HG02852 (cell line): Measurements from ENCODE around the gene RXFP4.

Experiments
- ATAC-seq: cut with Tn5 transposase; IDR thresholded peaks from one replicate; pipeline ENCODE4 v1.9.1; 2021; ENCODE audit warnings: mild to moderate bottlenecking, moderate library complexity; ENCODE audit not compliant: unreplicated experiment

RXFP4 gene

DNA sequence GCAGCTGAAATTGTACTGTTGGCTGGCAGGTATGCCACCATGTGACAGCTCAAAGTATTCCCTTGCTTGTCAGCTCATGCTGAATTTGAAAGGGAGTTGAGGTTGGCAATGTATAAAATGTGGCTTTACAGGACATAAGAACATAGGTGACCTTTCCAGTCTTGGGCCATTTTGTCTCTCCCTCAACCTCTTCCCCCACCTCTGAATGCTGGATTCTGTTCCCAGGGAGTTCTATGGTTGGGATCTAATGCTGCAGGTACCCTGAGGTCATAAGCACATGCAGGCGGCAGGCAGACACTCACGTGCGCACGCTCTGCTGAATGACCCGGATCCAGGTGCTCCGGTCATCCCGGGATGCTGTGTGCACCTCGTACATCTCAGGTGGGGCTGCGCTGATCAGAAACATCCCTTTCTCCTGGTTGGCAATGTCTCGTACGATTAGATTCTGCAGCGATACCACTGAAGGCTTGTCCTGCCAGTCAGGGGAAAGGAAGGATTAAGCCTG is 16.0 kb downstream of the RXFP4 start:
- ATAC-seq: no peak

DNA sequence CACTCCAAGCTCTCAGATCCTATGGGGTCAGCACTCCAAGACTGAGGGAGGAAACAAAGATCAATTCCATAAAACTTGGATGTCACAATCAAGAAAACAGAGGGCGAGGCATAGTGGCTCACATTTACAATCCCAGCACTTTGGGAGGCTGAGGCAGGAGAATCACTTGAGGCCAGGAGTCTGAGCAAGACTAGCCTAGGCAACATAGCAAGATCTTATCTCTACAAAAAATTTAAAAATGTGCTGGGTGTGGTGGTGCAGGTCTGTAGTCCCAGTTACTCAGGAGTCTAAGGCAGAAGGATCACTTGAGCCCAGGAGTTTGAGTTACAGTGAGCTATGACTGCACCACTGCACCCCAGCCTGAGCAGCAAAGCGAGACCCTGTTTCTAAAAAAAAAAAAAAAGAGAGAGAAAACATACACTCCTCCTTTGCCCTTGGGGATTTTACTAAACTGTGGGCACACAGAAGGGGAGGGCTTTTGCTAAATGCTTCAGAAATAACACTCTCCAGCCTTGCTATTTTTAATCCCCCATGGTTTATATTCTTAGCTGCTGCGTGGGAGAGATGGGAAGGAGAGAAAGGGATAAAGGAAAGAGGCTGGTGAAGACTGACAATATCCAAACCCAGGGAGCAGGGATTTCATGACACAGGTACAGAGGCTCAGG is 18.8 kb downstream of the RXFP4 start:
- ATAC-seq: no peak

DNA sequence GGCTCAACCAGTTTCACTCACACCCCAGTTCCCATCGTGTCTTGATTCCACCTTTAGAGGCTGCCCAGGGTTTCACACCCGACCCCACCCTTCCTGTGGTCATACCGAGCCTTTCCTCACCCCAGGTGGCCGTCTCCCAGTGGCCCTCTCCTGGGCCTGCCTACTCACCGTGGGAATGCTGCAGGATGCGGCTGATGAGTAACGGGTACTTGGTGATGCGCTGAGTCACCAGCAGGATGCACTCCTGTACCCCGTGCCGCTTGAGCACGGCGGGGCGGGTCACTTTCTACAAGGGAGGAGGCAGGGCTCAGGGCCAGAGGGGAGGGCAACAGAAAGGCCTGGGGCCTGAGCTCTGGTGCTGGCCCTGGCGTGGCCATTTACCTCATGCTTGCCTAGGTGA is 20.5 kb downstream of the RXFP4 start:
- ATAC-seq: no peak

DNA sequence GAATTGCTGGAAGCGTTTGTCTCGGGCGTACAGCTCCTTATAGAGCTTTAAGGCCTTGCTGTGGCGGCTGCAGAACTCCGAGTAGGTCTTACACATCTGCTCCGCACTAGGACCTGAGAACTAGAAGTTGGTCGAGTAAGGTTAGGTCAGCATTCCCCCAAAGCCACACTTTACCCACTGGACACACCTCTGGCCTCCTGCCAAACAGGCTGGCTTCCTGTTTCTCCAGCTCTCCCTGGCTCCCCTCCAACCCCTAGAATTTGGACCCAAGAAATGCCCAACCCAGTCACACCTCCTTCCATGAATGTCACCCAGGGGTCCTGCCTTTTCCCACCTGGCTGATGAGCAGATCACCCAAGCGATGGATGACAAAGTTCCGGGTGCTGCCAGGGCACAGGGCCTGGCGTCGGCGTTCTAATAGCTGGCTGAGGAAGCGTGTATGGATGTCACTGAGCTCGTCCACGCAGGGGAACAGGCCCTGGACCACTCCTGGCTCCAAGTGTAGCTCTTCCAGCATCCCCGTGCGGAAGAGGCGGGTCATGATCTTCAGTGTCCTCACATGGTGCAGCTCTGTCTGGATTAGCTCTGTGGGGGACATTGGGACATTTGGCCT is 21.3 kb downstream of the RXFP4 start:
- no peak for ATAC-seq

DNA sequence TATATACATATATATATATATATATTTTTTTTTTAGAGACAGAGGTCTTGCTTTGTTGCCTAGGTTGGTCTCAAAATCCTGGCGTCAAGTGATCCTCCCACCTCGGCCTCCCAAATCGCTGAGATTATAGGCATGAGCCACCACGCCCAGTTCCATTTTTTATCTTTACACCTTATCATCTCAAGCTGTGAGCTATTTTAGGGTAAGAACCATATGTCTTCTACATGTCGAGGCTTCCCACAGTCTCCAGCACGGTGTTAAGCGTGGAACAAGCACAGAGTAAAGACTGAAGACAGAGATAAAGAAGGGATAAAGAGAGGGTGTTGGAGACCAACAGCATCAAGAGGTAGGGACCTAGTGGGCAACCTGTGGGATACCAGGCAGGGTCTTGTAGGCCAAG is 22.8 kb downstream of the RXFP4 start:
- ATAC-seq: no peak

DNA sequence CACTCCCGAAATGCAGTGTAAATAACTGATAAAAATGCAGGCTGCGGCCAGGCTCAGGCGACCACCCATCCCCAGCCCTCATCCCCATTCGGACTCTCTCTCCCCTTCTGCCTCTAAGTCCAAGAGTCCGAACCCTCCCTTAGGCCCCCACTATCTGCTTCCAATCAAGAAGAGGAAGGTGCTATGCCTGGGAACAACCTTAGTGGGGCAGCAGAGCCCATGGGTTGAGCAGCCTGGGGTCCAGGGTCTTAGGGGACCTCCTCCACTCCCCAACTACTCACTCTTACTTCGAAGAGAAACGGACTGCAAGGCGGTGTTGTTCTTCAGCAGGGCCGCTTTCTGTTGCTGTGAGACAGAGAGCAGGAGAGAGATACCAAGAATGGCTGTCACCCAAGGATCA is 24.7 kb downstream of the RXFP4 start:
- ATAC-seq: no peak

DNA sequence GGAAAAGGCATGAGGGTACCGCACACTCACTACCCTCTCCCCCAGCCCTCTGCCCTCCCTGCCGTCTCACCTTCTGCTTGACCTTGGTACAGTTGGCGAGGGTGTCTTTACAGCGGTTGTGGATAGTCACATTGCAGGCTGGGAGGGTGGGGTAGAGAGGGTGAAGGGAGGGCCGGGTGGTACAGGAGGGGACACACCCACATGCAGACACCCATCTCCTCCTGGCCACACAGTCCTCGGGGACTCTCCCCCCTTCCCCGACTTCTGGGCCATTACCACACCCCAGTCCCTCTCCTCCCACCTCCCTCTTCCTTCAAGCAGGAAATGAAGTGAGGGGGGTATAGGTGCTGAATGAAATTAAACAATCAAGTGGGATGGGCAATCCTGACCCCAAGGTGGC is 25.3 kb downstream of the RXFP4 start:
- no peak for ATAC-seq

DNA sequence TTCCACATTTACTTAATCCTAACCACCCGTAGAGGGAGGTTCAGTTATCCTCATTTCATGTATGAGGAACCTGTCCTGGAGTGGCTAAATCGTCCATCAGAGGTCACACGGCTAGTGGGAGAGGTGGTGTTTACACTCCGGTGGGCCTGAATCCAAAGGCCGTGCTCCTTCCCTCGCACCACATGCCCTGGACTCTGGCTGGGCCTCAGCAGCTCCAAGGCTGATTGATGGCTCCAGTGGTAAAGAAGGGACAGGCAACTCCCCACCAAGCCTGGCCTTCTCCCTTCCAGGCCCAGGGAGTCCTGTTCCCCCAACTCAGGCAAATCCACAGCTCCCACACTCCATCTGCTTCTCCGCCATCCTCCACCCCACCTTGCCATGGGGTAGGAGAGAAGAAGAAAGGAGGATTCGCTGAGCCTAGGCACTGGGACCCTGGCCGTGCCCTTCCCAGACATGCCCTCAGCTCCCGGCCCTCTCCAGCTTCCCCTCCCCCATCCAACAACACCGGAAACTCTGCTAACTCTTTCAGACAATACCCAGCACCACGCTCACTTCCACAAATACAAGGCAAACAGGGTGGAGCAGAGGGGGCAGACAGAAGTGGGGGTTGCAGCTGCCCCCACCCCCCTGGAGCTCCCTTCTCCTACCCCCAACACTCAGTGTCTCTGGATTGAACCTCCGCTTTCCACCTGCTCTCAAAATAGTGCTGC is 26.1 kb downstream of the RXFP4 start:
- no peak for ATAC-seq

DNA sequence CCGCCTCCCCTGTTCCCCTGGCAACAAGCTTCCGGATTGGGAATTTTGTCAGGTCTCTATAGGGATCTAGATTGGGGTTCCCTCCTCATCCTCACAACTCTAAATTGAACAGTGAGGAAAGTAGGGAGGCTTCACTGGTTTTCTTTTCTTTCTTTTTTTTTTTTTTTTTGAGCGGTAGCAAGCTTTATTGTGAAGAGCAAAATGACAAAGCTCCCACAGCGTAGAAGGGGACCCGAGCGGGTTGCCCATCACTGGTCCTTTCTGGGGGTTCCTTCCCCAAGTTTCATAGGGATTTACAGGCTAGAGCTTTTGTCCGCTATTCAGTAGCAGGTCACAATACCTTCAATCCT is 26.6 kb downstream of the RXFP4 start:
- no peak for ATAC-seq

DNA sequence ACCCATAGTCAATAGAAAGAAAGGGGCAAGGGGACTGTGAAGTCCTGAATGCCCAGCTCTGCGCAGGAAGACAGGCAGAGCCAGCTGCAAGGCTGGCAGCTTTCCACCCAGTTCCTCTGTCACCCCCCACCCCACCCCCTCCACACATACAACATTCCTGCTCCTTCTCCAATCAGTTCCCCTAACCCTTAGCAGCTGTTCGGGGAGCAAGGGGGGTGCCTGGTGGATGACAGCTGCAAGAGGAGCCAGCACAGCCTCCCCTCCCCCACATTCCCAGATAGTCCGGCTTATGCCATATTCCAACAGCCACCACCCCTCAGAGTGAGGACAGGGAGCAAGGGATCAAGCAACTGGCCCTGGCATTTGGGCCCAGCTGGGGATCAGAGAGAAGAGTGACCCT is 27.2 kb downstream of the RXFP4 start:
- no peak for ATAC-seq

DNA sequence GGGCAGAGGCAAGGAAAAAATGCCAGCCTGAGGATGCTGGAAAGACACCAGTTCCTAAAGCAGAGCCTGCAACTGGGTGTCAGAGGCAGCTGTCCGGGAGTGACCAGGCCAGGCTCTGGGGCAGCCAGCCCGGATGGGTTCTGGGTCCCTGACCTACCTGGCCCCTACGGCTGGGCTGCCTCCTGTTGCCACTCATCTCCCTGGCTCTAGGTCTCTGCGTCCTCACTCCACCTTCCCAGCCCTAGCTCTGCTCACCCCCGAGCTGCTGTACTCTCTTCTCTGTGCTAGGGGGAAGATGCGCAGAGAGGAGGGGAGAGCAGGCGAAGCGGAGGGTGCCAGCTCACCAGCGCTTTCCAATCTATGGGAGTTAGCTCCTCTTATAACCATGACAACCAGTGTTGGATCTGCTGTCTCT is 27.9 kb downstream of the RXFP4 start:
- ATAC-seq: no peak

DNA sequence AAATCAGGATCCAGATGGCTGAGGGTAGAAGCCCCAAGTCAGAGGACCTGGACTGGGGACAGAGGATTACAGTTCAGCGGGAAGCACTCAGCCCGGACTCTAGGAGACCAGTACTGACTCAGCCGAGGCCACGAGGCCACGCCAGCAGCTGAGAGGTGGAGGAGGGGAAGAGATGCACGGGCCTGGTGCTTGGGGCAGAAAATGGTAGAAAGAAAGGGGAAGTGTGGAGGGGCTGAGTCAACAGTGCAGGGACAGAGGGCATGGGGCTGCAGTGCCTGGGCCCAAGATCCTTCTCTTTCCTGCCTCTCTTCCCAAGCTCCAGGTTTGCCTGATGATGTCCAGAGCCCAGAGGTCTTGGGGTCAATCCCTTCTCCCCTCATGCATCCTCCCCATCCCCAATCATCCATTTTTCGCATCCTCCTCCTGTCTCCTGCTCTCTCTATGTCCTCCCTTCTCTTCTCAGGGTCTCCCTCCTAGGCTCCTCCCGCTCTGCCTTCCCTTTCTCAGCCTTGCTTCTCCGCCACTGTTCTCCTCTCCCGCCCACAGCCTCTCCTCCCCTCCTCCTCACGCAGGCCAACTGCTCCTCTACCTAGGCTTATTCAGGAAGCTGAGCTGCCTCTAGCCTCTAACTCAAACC is 29.2 kb downstream of the RXFP4 start:
- no peak for ATAC-seq

DNA sequence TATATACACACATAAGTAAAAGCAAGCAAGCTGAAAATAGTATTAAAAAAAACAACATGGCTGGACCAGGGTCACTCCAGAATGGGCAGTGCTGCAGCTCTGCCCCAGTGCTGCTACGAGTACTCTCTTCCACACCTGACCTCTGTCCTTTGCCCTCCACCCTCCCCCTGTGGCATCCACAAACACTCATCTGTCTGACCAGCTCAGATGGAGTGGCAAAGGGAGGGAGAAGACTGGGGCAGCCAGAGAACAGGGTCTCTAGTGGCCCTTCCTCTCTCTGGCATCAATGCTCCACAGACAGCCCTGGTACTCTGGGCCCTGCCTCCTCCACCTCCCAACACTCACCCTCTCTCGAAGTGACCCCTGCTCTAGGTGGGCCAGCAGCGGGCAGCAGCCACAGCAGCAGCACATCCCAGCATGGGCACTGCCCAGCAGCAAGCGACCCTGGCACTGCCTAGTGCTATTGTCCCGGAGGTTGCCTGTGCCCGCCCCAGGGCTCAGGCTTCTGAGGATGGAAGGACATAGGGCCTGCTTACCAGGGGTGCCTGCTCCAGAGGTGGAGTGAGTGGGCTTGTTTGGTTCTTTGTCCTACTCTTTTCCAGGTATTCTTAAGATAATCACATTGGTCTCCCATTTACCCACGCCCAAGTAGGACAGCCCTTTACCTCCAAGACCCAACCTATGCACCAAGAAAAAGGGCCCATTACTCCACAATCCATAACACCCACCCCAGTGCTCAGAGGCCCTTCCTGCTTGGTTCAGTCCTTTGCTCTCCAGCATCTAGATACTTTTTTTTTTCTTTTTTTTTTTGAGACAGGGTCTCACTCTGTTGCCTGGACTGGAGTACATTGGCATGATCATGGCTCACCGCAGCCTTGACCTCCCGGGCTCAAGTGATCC is 30.7 kb downstream of the RXFP4 start:
- no peak for ATAC-seq

DNA sequence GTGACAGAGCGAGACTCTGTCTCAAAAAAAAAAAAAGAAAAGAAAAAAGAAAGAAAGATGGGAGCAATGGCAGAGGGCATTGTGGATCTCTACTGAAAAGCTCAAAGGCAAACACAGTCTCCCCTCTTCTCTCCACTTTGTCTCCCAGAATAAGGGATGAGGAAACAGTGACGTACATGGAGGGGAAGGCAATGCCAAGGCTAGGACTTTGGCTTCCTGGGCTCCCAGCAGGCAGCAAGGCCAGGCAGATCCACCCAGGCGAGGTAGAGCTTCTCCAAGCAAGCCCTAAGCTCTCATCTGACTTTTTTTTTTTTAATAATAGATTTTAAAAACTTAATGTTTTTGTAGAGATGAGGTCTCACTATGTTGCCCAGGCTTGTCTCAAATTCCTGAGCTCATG is 32.3 kb downstream of the RXFP4 start:
- no peak for ATAC-seq

DNA sequence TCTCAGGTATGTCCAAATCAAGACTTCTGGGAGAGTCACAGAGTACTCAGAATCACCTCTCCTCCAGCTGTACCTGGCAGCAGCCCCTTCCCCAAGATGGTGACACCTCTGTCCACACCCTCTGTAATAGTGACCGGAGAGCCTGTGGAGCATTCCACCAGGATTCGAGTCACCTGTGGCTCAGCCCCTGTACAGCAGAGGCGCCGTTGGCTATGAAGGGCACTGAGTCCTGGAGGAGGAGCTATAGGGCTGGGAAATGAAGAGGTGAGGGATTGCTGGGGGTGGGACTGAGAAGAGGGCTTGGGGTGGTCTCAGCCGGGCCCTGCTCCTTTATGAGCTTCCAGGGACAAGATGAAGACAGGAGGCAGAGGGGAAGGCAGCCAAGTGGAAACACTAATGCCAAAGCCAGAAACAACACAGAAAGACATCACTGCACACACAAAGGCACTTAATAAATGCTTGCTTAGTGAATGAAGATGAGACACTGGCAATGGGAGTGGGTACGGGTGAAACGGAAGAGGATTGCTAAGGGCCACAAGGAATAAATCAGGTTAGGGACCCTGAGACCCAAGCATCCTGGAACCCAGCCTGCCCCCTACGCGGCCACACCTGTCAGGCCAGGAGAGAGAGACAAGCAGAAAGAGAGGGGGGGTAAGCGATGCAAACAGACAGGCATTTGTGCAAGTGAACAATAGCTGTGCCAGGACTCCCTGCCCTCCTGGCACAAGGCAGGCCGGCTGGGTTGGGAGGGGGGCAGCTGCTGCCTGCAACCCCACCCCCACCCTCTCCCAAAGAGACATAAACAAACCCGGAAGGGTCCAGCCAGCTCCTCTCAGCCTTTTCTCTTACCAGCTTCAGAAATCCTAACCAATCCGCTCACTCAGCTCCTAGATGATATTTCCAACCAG is 33.0 kb downstream of the RXFP4 start:
- no peak for ATAC-seq

DNA sequence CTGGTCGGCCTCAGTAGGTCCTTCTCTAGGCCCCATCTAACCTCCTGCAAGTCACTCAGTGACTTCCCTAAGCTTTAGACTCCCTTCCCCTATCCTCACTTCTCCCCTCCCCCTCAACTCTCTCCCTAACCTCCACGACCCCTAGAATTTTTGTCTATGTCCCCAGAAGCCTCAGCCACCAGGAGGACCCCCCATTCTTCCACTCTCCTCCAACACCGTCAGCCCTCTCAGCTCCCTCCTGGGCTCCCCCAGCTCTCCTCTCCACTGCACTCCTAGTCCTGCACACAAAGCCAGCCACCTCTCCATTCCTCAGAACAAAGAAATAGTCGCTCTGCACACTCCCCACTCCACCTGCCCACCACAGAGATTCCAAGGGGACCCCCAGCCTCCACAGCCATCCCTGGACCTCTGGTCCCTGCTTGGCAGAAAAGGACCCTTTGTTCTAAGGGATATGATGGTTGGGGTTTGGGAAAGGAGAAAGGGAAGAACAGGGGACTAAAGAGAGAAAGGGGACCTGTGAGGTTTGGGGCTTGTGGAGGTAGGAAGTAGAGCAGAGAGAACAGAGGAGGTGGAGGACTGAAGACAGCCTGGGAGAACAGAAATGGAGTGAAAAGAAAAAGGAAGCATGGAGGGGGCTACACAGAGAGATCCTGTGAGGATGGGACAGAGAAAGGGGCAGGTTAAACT is 34.1 kb downstream of the RXFP4 start:
- no peak for ATAC-seq

DNA sequence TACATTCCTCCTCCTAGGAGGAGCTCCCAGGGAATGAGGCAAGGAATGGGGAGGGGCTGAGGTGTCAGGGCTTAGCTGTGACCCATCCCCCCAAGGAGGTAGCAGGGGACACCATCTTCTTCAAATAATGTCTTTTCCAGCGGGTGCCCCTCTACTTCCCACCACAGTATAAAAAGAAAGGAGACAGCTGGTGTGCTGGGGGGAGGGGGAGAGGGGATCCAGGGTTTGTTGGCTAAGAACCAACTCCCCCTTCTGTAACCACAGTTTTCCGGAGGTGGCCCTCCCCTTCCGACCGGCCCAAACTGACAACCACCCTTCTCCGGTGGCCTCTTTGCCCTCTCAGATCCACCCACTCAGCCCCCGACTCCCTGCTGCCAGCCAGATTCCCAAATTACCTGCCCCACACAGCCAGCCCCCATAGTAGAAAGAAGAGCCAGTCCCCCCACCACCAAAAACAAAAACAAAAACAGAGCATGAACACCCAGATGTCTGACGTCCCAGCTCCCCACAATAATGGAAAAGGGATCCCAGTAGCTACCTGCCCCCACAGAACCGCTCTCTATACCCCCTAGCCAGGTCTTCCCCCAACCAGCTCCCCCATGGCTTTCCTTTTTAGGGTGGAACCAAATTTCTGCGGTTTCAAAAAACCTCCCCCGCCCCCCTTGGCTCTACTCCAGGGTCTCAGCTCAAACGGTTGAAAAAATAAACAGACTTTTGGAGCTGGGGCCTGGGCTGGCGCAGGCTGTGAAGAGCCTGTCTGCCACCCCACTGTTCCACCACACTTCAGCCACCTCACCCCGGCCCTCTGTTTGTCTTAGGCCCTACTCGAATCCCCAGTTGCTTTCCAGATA is 34.8 kb downstream of the RXFP4 start:
- ATAC-seq: no peak
